Skeletal muscle tissue (tissue), 4 donors: ENCODE data around the gene RASAL2. TPM values are rescaled to one million over a fixed set of nuclear protein-coding genes. Genes with fewer than 3 reads are reported as not detected.
"Not testable (repeated sequence)": the region's sequence is repeated elsewhere in the genome, so short reads cannot be mapped to it uniquely, and the experiment has no call there.

Experiments used
- H3K27ac ChIP-seq: one replicate; pipeline ENCODE4 v1.7.0; 2013; ENCODE audit warnings: mild to moderate bottlenecking, low read depth, low read length, inconsistent platforms
- H3K27me3 ChIP-seq, 3 donors: one replicate each; pipeline ENCODE4 v1.7.0; 2013; ENCODE audit warnings: low read length in 3 of 3; ENCODE audit not compliant: control insufficient read depth in 3 of 3, insufficient read depth in 3 of 3
- H3K36me3 ChIP-seq, 3 donors: one replicate each; pipeline ENCODE4 v1.7.0; 2013; ENCODE audit warnings: low read length in 3 of 3; ENCODE audit not compliant: control insufficient read depth in 3 of 3, insufficient read depth in 3 of 3
- H3K4me1 ChIP-seq, 3 donors: one replicate each; pipeline ENCODE4 v1.7.0; 2013; ENCODE audit warnings: low read length in 3 of 3, mild to moderate bottlenecking in 3 of 3; ENCODE audit not compliant: control insufficient read depth in 3 of 3, insufficient read depth in 3 of 3
- H3K4me3 ChIP-seq, 3 donors: one replicate each; pipeline ENCODE4 v1.7.0; 2013; ENCODE audit warnings: low read length in 3 of 3
- H3K9ac ChIP-seq, 3 donors: one replicate each; pipeline ENCODE4 v1.7.0; 2013; ENCODE audit warnings: low read length in 3 of 3, mild to moderate bottlenecking in 3 of 3, moderate library complexity in 2 of 3, low read depth in 1 of 3
- H3K9me3 ChIP-seq, 3 donors: one replicate each; pipeline ENCODE4 v1.7.0; 2013; ENCODE audit warnings: low read length in 3 of 3; ENCODE audit not compliant: control insufficient read depth in 3 of 3
- total RNA-seq: library from RNA; depleted of rRNA; stranded (reverse); fragments of >200 nt; gene quantifications from one replicate; pipeline ENCODE4 v1.2.3, GENCODE V29; 2014
- donor health status: Osteomylitis.

Gene RASAL2
- total RNA-seq, 1 donor from 2014 or later, result 8.4 TPM

DNA sequence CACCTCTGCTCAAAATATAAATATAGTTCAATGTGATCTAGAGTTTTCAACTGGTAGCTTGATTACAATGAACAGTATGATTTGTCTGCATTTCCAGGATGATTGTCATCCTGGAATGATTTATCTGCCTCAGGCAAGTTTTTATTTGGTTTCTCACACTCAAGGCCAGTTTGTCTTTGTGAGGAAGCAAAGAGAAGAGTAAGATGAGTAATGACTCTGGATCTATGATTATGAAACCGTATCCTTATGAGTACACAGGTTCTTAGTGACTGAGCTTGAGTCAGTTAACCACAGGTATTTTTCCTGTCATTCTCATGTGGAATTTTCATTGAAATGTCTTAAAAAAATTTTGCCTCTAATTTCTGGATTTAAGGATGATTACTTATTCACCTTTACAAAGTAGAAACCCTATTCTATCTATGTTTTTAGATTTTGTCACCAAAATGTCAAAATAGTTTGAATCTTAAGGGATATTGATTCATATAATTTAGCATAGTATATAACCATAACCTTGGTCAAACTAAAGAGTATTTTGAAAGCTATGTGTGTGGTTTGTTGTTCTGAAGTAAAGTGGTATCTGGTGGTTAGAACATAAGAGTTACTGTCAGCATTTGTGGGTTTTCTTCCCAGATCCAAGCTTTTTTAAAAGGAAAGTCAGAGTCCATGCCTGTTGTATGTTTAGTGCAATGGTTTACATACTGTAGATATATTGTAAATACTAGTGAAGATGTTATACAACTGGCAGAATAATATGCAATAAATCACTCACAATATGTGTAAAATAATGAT, 145.0 kb downstream of the RASAL2 start:
- H3K4me3 ChIP-seq, result no peak overlapping the region
- H3K9ac ChIP-seq, result no peak overlapping the region
- no peaks in the 10 kb centered on the region for H3K4me1 ChIP-seq
- H3K36me3 ChIP-seq, result no peaks in the 10 kb centered on the region
- no peaks in the 10 kb centered on the region for H3K27me3 ChIP-seq
- no peaks in the 10 kb centered on the region for H3K9me3 ChIP-seq
- H3K27ac ChIP-seq, result no peak overlapping the region

DNA sequence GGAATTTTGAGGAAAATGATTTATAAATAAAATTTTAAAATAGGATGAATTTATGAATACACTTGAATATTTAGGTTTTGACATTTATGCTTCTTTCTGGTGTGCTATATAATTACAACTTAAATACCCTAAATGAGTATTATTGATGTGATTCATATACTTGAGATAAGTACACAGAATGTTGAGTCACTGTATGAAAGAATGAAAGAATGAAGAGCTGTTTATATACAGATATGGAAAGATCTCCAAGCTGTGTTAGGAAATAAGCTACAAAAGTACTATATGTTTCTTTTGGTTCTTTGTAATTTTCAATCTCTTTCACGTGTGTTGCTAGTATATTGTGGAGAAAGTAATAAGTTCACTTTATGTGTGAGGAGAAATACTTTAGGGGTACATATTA, 147.2 kb downstream of the RASAL2 start:
- H3K9me3 ChIP-seq, result no peaks in the 10 kb centered on the region
- H3K4me1 ChIP-seq, result no peaks in the 10 kb centered on the region
- H3K4me3 ChIP-seq, result no peak overlapping the region
- H3K27ac ChIP-seq, result no peak overlapping the region
- H3K9ac ChIP-seq, result no peak overlapping the region
- H3K27me3 ChIP-seq, result no peaks in the 10 kb centered on the region
- no peaks in the 10 kb centered on the region for H3K36me3 ChIP-seq

GRCh38 chr1:178241837-178242236, 147.9 kb downstream of the RASAL2 start:
- Histone ChIP-seq H3K36me3 (no peaks in the 10 kb centered on the region), H3K9me3 (no peaks in the 10 kb centered on the region), H3K9ac (no peak overlapping the region), H3K4me1 (no peaks in the 10 kb centered on the region), H3K27ac (no peak overlapping the region), H3K4me3 (no peak overlapping the region), H3K27me3 (no peaks in the 10 kb centered on the region)

- no peaks in the 10 kb centered on the region for H3K4me1 ChIP-seq
- H3K27ac ChIP-seq, result no peak overlapping the region
- no peak overlapping the region for H3K9ac ChIP-seq
- H3K36me3 ChIP-seq, result no peaks in the 10 kb centered on the region
- no peaks in the 10 kb centered on the region for H3K27me3 ChIP-seq
- H3K4me3 ChIP-seq, result no peak overlapping the region
- H3K9me3 ChIP-seq, result no peaks in the 10 kb centered on the region
Measured at GRCh38 chr1:178243119-178243518, 149.2 kb downstream of the RASAL2 start.

- Histone ChIP-seq H3K4me3 (no peak overlapping the region), H3K27ac (no peak overlapping the region), H3K9ac (no peak overlapping the region), H3K27me3 (no peaks in the 10 kb centered on the region), H3K9me3 (no peaks in the 10 kb centered on the region), H3K4me1 (no peaks in the 10 kb centered on the region), H3K36me3 (no peaks in the 10 kb centered on the region)
Measured at GRCh38 chr1:178243890-178244289, 150.0 kb downstream of the RASAL2 start.

GRCh38 chr1:178248284-178248683, 154.4 kb downstream of the RASAL2 start:
- H3K36me3 ChIP-seq, H3K27me3 ChIP-seq, H3K9ac ChIP-seq, H3K9me3 ChIP-seq, H3K4me3 ChIP-seq, H3K4me1 ChIP-seq, H3K27ac ChIP-seq: not testable (repeated sequence)

GRCh38 chr1:178253581-178253980, 159.7 kb downstream of the RASAL2 start:
- not testable (repeated sequence) for H3K9ac ChIP-seq, H3K36me3 ChIP-seq, H3K4me1 ChIP-seq, H3K27me3 ChIP-seq, H3K4me3 ChIP-seq, H3K27ac ChIP-seq, H3K9me3 ChIP-seq

- H3K27ac ChIP-seq, result no peak overlapping the region
- no peaks in the 10 kb centered on the region for H3K4me1 ChIP-seq
- no peak overlapping the region for H3K4me3 ChIP-seq
- peaks cover 0 to 1% (median 0%) of the 10 kb centered on the region in 3 donors for H3K9me3 ChIP-seq
- H3K9ac ChIP-seq, result no peak overlapping the region
- H3K27me3 ChIP-seq, result no peaks in the 10 kb centered on the region
- H3K36me3 ChIP-seq, result no peaks in the 10 kb centered on the region
Measured at GRCh38 chr1:178254433-178254832, 160.5 kb downstream of the RASAL2 start.

DNA sequence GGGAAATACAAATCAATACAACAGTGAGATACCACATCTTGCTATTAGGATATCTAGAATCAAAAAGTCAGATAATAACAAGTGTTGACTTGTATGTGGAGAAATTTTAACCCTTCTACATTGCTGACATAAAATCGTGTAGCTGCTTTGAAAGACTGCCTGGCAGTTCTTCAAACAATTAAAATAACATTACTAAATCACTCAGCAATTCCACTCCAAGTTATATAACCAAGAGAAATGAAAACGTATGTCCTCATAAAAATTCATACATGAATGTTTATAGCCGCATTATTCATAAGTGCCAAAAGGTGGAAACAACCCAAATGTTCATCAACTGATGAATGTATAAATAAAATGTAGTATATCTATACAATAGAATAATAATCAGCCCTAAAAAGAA, 164.6 kb downstream of the RASAL2 start:
- H3K36me3 ChIP-seq, result no peaks in the 10 kb centered on the region
- H3K27ac ChIP-seq, result no peak overlapping the region
- H3K9me3 ChIP-seq, result peaks cover 0 to 1% (median 0%) of the 10 kb centered on the region in 3 donors
- H3K4me3 ChIP-seq, result no peak overlapping the region
- H3K27me3 ChIP-seq, result no peaks in the 10 kb centered on the region
- H3K4me1 ChIP-seq, result no peaks in the 10 kb centered on the region
- H3K9ac ChIP-seq, result no peak overlapping the region

DNA sequence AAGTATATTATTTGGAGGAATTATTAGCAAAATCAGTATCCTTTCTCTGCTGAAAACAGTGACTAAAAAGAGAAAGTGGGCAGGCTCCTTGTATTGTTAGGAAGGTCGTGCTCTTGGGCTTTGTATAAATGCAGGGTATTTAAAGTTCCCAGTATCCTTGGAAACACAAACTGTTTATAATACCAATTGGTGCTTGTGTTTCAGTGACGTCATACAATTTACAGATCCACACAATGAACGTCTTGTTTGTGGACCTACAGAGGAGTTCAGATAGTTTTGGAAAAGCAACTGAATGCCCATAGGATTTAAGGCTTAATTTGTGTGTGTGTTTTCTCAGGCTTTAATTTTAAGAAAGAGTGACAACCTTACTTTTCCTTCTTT, 168.2 kb downstream of the RASAL2 start:
- Histone ChIP-seq H3K27ac (no peak overlapping the region), H3K9me3 (no peaks in the 10 kb centered on the region), H3K9ac (no peak overlapping the region), H3K27me3 (no peaks in the 10 kb centered on the region), H3K4me1 (no peaks in the 10 kb centered on the region), H3K36me3 (no peaks in the 10 kb centered on the region), H3K4me3 (no peak overlapping the region)
